ENCODE results near the gene PADI3.

The PADI3 gene

GRCh38 chr1:17243274-17243673 lies 5.6 kb upstream of the PADI3 start:
- DNase-seq, result no peak

GRCh38 chr1:17244821-17245740 lies 3.8 kb upstream of the PADI3 start:
- DNase-seq, result no peak

DNA sequence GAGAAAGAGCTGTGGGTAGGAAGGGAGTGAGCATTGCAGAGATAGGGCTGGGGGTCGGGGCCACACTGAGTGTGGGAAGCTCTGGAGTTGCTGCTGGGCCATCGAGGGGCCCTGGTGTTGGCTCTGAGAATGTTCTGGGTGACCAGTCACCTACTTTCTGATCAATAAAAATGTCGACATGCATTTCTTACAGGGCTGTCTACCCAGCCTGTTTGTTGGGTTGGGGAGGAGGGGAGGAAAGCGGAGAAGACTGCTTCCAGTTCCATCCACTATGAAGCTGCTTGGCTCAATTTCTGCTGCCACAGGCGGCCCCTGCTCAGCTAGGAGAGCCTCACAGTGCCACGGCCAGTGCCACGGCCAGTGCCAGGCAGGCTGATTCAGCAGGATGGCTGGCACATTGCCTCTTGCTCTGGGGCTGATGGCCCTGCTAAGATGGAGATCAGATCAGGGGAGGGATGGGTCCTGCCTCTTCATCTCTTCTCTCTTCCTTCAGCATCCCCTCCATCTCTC lies 3.0 kb upstream of the PADI3 start:
- DNase-seq, result no peak

DNA sequence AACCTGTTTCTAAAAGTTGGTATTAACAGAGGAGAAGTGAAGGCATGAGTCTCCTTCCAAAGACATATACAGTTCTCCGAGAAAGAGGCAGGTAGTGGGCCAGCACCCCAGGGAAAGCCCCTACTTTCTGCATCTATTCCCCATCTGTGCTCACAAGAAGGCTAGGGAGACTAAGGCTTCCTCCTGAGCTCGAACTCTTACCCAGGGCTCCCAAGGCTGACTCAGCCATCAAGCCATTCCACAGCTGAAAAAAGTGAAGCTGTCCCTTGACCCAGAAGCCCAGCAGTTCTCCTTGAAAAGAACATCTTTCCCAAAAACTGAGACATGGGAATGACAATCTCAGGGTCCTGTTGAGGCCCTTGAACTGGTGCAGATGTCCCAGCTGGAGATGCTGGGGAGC lies 1.9 kb upstream of the PADI3 start:
- no peak for DNase-seq

DNA sequence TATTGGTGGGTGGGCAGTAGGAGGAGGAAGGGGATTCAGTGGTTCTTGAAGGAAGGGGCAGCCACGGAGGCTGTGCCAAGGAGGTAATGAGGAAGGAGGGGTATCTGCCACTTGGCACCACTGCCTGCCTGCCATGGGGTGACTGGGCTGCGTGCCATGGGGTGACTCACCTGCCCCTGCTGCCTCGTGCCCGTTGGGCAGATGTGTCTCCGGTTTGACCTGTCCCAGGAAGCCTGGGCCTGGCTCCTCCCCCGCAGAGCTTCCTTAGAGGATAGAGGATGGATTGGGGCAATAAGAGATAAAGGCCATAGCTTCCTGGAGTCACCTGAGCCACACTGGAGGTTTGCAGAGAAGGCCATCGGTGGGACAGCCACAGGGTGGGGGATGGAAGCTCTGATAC lies 1.7 kb downstream of the PADI3 start:
- no peak for DNase-seq

DNA sequence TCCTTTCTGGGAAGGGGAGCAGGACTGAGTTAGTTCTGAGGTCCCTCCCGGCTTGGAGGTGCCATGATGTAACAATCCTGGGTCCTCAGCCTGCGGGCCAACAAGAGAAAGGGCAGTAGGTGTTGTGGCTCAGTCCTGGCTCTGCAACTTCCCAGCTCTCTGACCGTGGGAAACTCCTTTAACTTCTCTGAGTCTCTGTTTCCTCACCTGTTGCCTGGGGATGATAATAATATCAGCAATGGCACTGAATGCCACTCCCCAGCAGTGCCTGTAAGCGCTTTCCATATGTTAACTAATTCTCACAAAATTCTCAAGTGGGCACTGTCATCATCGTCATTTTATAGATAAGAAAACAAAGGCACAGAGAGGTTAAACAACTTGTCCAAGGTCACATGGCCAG lies 2.3 kb downstream of the PADI3 start:
- no peak for DNase-seq

DNA sequence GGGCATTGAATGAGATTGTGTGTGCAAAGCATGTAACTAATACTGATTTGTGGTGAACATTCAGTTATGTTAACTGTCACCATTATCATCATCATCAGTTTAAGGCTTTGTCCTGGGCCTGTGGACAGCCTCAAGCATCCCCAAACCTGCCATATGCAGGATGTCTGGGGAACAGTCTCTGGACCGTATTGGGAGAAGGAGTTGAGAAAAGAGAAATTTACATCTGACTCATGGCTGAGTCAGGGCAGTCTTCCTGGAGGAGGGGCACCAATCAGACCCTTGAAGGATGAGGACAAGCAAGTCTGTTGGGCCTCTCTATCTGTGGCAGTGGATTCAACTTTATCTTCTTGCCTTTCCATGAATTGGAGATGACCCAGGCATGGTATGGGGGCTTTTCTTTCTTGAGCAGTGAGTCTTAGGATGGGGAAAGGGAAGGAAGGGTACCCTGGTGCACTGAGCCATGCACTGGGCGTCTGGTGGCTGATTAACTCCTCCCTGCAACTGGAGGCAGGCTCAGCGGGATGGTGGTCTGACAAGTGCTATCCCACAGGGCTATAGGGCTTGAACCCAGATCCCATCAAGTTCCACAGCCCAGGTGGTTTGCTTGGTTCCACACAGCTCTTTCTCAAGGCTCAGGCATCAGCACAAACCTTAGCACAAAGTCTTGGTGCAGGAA lies 2.9 kb downstream of the PADI3 start:
- DNase-seq, result no peak

GRCh38 chr1:17255336-17255735 lies 6.4 kb downstream of the PADI3 start:
- DNase-seq, result no peak

- DNase-seq, result no peak
Observed at GRCh38 chr1:17258116-17258757, 9.3 kb downstream of the PADI3 start.

- no peak for DNase-seq
Observed at GRCh38 chr1:17258758-17259130, 9.8 kb downstream of the PADI3 start.

GRCh38 chr1:17259233-17259873 lies 10.5 kb downstream of the PADI3 start:
- no peak for DNase-seq

GRCh38 chr1:17260264-17260663 lies 11.4 kb downstream of the PADI3 start:
- DNase-seq, result no peak

DNA sequence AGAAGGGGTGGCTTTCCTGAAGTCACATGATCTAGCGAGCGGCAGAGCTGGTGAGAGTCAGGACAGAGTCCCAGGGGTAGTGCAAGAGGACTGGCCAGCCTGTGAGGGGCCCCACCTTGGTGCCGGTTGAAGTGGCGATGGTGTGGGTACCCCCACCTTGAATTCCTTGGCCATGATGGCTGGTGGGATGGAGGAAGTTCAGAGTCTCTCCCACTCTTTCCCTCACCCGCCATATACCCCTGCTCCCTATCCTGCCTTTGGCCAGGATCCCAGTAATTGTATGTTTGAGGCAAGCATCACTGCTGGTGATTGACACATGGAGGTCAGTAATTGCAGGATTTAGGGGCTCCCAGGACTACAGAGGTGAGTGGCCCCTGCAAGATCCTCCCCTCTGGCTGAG lies 11.8 kb downstream of the PADI3 start:
- no peak for DNase-seq

DNA sequence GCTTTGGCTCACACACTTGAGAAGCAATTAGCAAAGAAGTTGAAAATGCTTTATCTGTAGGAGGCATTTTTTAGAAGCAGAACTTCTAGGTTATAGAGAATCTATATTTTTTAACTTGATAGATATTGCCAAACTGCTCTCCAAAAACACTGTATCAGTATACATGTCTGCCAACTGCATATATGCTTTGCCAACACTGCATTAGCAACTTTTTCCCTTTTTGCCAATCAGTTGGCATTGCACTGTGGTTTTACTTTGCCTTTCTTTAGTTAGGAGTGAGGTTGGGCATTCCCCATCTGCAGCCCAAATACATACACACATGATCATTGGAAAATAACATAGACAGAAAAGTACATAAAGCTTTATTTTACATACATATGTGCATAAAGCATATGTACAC lies 15.0 kb downstream of the PADI3 start:
- DNase-seq, result no peak

DNA sequence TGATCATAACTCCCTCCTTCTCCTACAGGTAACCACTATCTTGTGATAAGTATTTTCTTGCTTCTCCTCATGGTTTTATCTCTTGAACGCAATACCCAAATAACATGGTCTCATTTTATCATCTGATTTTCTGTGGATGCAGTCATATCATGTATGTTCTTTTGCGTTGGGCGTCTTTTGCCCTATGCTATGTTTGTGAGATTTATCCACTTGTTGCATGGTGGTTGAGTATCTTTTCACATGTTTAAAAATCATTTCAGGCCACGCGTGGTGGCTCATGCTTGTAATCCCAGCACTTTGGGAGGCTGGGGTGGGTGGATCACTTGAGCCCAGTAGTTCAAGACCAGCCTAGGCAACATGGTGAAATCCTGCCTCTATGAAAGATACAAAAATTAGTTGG lies 15.6 kb downstream of the PADI3 start:
- DNase-seq, result no peak

- DNase-seq, result no peak
Observed at GRCh38 chr1:17265162-17265561, 16.3 kb downstream of the PADI3 start.

- no peak for DNase-seq
Observed at GRCh38 chr1:17265950-17266349, 17.1 kb downstream of the PADI3 start.

GRCh38 chr1:17270891-17271765 lies 22.2 kb downstream of the PADI3 start:
- DNase-seq, result no peak

DNA sequence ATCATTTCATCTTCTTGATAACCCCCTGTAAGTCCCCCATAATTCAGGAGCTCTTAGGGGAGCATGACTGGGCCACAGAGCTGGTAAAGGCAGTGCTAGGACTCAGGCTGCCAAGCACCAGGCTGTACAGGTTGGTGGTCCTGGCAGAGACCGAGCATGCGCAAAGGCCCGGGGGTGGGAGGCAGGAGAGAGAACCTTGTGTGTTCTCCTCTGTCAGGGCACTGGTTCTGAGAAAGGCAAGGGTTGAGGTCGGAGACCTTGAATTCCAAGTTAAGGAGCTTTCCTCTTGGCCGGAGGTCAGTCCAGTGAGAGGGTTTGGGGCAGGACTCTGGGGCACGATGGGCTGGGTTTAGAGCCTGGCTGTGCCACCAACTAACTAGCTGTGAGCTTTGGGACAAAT lies 23.2 kb downstream of the PADI3 start:
- DNase-seq, result no peak

- DNase-seq, result no peak
Observed at GRCh38 chr1:17272646-17273045, 23.7 kb downstream of the PADI3 start.

DNA sequence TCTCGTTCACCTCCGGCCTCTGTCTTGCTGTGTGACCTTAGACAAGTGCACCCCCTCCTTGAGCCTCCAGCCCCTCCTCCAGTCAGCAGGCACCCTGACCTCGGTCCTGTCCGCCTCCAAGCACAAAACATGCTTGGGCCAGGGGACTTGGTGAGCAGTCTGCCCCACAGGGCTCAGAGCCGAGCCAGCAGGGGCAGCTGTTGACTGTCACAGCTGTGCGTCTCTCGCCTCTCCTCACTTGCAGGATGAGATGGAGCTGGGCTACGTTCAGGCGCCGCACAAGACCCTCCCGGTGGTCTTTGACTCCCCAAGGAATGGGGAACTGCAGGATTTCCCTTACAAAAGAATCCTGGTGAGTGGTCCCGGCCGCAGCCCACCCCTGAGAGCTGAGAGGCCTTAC lies 24.2 kb downstream of the PADI3 start:
- no peak for DNase-seq
